ENCODE data around the gene TRANK1. TPM values are rescaled to one million over a fixed set of nuclear protein-coding genes. Genes with fewer than 3 reads are reported as not detected.

TRANK1 gene
- polyA plus RNA-seq, 1 experiment = 22.4 TPM

GRCh38 chr3:36923523-36923943 is 21.3 kb downstream of the TRANK1 start:
- Histone ChIP-seq H3K4me3 (ENCODE audit: low read depth, low read length) (no peak overlapping the region), H3K9me3 (ENCODE audit: control insufficient read depth, insufficient read depth, low read length) (peaks cover 12% of the 10 kb centered on the region; the same call in 1 of the 2 replicates), H3K27me3 (ENCODE audit: control insufficient read depth, insufficient read depth, low read length) (no peaks in the 10 kb centered on the region), H3K27ac (ENCODE audit: low read depth, low read length) (no peak overlapping the region)
- ChIA-PET CTCF (interaction anchor here (1.5 kb wide), 1 partner anchor 9 kb away, joined by 4 read pairs; no protein-coding TSS in a partner anchor), POLR2A (no interaction called here)
- TF ChIP-seq, protein P1, sequence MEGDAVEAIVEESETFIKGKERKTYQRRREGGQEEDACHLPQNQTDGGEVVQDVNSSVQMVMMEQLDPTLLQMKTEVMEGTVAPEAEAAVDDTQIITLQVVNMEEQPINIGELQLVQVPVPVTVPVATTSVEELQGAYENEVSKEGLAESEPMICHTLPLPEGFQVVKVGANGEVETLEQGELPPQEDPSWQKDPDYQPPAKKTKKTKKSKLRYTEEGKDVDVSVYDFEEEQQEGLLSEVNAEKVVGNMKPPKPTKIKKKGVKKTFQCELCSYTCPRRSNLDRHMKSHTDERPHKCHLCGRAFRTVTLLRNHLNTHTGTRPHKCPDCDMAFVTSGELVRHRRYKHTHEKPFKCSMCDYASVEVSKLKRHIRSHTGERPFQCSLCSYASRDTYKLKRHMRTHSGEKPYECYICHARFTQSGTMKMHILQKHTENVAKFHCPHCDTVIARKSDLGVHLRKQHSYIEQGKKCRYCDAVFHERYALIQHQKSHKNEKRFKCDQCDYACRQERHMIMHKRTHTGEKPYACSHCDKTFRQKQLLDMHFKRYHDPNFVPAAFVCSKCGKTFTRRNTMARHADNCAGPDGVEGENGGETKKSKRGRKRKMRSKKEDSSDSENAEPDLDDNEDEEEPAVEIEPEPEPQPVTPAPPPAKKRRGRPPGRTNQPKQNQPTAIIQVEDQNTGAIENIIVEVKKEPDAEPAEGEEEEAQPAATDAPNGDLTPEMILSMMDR (IDR thresholded peaks at IDR 0.05; ENCODE audit: low read depth, low read length) = no peak
- no peak for DNase-seq (ENCODE audit: low read depth, low spot score)

- no peaks in the 10 kb centered on the region for H3K27me3 ChIP-seq (ENCODE audit: control insufficient read depth, insufficient read depth, low read length)
- H3K27ac ChIP-seq (ENCODE audit: low read depth, low read length) = no peak overlapping the region
- H3K4me3 ChIP-seq (ENCODE audit: low read depth, low read length) = no peak overlapping the region
- DNase-seq (ENCODE audit: low read depth, low spot score) = no peak
- H3K9me3 ChIP-seq (ENCODE audit: control insufficient read depth, insufficient read depth, low read length) = peaks cover 12% of the 10 kb centered on the region; the same call in 1 of the 2 replicates
- CTCF ChIA-PET = no interaction called here
- POLR2A ChIA-PET = no interaction called here
- TF ChIP-seq, protein P1 (IDR thresholded peaks at IDR 0.05; ENCODE audit: low read depth, low read length) = no peak
Observed at GRCh38 chr3:36920884-36921567, 23.8 kb downstream of the TRANK1 start.

GRCh38 chr3:36919439-36920160 is 25.3 kb downstream of the TRANK1 start:
- ChIA-PET POLR2A (no interaction called here), CTCF (no interaction called here)
- H3K27ac ChIP-seq (ENCODE audit: low read depth, low read length) = no peak overlapping the region
- H3K9me3 ChIP-seq (ENCODE audit: control insufficient read depth, insufficient read depth, low read length) = peaks cover 12% of the 10 kb centered on the region; the same call in 1 of the 2 replicates
- DNase-seq (ENCODE audit: low read depth, low spot score) = no peak
- no peak overlapping the region for H3K4me3 ChIP-seq (ENCODE audit: low read depth, low read length)
- TF ChIP-seq, protein P1 (IDR thresholded peaks at IDR 0.05; ENCODE audit: low read depth, low read length) = no peak
- no peaks in the 10 kb centered on the region for H3K27me3 ChIP-seq (ENCODE audit: control insufficient read depth, insufficient read depth, low read length)

DNA sequence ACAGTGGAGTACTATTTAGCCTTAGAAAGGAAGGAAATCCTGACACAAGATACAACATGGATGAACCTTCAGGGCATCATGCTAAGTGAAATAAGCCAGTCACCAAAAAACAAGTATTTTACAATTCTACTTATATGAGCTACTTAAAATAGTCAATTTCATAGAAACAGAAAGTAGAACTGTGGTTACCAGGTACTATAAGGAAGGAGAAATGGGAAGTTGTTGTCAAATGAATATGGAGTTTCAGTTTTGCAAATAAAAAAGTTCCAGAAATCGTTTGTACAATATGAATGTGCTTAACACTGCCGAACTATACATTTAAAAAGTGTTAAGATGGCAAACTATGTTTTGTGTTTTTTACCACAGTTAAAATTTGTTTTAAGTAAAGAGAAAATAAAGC is 26.8 kb downstream of the TRANK1 start:
- Histone ChIP-seq H3K4me3 (ENCODE audit: low read depth, low read length) (no peak overlapping the region), H3K27ac (ENCODE audit: low read depth, low read length) (no peak overlapping the region), H3K27me3 (ENCODE audit: control insufficient read depth, insufficient read depth, low read length) (no peaks in the 10 kb centered on the region), H3K9me3 (ENCODE audit: control insufficient read depth, insufficient read depth, low read length) (peaks cover 12% of the 10 kb centered on the region; the same call in 1 of the 2 replicates)
- CTCF ChIA-PET = interaction anchor here (0.8 to 1.3 kb wide), 2 partner anchors 17 to 40 kb away, joined by 3 to 4 read pairs; no protein-coding TSS in a partner anchor
- POLR2A ChIA-PET = interaction anchor here (0.6 kb wide), 1 partner anchor 11 kb away, joined by 4 read pairs; no protein-coding TSS in a partner anchor
- TF ChIP-seq, protein P1 (IDR thresholded peaks at IDR 0.05; ENCODE audit: low read depth, low read length) = no peak
- DNase-seq (ENCODE audit: low read depth, low spot score) = no peak

Data from AG04450 (cell line).